IPS DF 19.7 (cell line): Measurements from ENCODE around the gene NT5C1B.
A peak's percentile ranks its signal among the peaks of the same experiment; 100 is the strongest.

ENCODE experiments used
- DNase-seq: peaks from one replicate; pipeline ENCODE4 v3.0.0-alpha.2; 2013; ENCODE audit warnings: low read depth, low spot score

Gene NT5C1B

GRCh38 chr2:18551169-18551568, 38.2 kb downstream of the NT5C1B start:
- DNase-seq = no peak

GRCh38 chr2:18550433-18550832, 38.9 kb downstream of the NT5C1B start:
- no peak for DNase-seq

GRCh38 chr2:18549083-18549482, 40.3 kb downstream of the NT5C1B start:
- DNase-seq = no peak

- no peak for DNase-seq
These were observed 40.7 kb downstream of the NT5C1B start for GRCh38 chr2:18548621-18549020.

- DNase-seq = no peak
These were observed 42.8 kb downstream of the NT5C1B start for GRCh38 chr2:18546567-18546966.

GRCh38 chr2:18545384-18545783, 44.0 kb downstream of the NT5C1B start:
- DNase-seq = no peak

- no peak for DNase-seq
These were observed 45.2 kb downstream of the NT5C1B start for GRCh38 chr2:18544171-18544570.

- no peak for DNase-seq
These were observed 48.5 kb downstream of the NT5C1B start for GRCh38 chr2:18540872-18541271.

GRCh38 chr2:18536697-18537096, 52.7 kb downstream of the NT5C1B start:
- no peak for DNase-seq

- no peak for DNase-seq
These were observed 53.3 kb downstream of the NT5C1B start for GRCh38 chr2:18536100-18536499.

- DNase-seq = no peak
These were observed 58.2 kb downstream of the NT5C1B start for GRCh38 chr2:18531194-18531593.

GRCh38 chr2:18527822-18528221, 61.5 kb downstream of the NT5C1B start:
- no peak for DNase-seq

GRCh38 chr2:18527326-18527725, 62.0 kb downstream of the NT5C1B start:
- no peak for DNase-seq

GRCh38 chr2:18526429-18526828, 62.9 kb downstream of the NT5C1B start:
- no peak for DNase-seq

- DNase-seq = no peak
These were observed 63.5 kb downstream of the NT5C1B start for GRCh38 chr2:18525852-18526251.

GRCh38 chr2:18525236-18525635, 64.1 kb downstream of the NT5C1B start:
- no peak for DNase-seq

- no peak for DNase-seq
These were observed 66.8 kb downstream of the NT5C1B start for GRCh38 chr2:18522484-18523146.

- peak; percentile 54 for DNase-seq
These were observed 68.6 kb downstream of the NT5C1B start for GRCh38 chr2:18520451-18521425.

GRCh38 chr2:18519914-18520450, 69.4 kb downstream of the NT5C1B start:
- no peak for DNase-seq

GRCh38 chr2:18518116-18519111, 71.0 kb downstream of the NT5C1B start:
- DNase-seq = no peak

- no peak for DNase-seq
These were observed 72.0 kb downstream of the NT5C1B start for GRCh38 chr2:18517386-18517785.
